Activated CD8-positive, alpha-beta memory T cell treated with anti-CD3 and anti-CD28 coated beads, Interleukin-2, amount 50 U/mL, for 1 hour (primary cell): Measurements from ENCODE around the gene MT3.

Experiments
- DNase-seq: peaks from one replicate; pipeline ENCODE4 v3.0.0-alpha.2; 2020; ENCODE audit errors: extremely low read depth

The MT3 gene

DNA sequence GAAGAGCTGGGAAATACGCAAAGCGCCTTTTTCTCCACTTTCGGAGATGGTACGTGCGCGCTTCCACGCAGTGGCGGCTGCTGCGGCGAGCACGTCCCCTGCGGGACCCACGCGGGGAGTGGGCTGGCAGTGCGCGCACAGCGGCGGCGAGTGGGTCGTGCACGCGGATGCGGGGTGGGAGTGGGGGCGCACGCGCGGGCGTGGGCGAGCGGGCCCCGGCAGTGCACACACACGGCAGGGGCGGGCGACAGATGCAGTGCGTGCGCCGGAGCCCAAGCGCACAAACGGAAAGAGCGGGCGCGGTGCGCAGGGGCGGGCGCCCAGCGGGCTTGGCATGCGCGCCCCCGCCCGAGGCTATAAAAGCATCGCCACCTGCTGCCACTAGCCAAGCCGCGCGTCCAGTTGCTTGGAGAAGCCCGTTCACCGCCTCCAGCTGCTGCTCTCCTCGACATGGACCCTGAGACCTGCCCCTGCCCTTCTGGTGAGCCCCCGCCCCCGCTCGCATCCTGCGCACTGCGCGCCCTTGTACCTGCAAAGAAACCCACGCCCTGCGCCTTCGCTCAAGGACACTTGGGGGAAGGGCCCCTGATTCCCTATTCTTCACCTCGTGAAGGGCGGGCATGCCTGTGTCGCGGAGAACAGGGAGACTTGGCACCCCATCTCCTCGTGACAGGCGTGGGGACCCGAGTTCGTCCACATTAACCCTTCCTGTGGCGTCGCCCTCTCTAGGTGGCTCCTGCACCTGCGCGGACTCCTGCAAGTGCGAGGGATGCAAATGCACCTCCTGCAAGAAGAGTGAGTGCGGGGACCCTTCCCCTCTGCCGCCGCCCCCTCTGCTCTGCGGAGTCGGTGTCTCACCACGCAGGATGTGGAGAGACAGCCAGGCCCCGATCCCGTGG is at the start of gene MT3:
Gene MT3 (plus strand): TSS at position 388 of the 899 bp plus-strand sequence. CDS start 63 bp downstream, at position 451.
- DNase-seq, result no peak

- DNase-seq, result no peak
Measured at GRCh38 chr16:56539656-56540055, 49.7 kb upstream of the MT3 start.

- no peak for DNase-seq
Measured at GRCh38 chr16:56542039-56542438, 47.3 kb upstream of the MT3 start.

DNA sequence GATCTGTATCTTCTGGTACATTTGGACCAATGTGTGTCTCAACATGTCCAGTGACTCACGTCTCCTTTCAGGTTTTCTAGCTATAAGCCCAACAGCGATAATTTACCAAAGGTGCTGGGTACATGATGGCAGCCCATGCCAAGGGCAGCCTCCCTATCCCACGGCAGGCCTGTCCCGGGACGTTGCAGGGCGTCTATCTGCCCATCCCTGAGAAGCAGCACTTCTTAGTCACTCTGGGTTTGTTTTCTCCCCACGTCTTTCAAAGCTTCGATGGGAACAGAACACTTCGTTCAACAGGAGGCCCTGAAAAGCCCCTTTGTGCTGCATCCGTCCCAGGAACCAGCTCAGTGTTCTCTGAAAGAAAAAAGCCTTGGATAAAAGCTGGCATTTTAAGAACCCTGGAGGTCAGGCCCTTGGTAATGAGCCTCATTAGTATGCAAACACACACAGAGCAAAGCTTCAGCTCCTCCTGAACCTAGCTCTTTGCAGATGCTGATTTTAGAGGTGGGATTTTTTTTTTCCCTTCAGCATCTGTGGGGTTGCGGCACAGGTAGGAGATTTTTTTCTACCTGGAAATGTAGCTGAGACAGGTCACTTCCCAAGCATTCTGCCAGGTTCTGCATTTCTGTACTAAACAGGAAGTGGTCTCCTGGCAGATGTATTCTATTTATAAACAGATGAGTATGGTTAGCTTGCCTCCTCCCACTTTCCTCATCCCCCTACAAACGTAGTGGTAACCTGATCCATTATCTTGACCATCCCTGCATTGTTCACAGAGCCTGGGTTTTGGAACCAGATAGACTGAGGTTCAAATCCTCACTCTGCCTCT is 42.0 kb upstream of the MT3 start:
- DNase-seq, result no peak

DNA sequence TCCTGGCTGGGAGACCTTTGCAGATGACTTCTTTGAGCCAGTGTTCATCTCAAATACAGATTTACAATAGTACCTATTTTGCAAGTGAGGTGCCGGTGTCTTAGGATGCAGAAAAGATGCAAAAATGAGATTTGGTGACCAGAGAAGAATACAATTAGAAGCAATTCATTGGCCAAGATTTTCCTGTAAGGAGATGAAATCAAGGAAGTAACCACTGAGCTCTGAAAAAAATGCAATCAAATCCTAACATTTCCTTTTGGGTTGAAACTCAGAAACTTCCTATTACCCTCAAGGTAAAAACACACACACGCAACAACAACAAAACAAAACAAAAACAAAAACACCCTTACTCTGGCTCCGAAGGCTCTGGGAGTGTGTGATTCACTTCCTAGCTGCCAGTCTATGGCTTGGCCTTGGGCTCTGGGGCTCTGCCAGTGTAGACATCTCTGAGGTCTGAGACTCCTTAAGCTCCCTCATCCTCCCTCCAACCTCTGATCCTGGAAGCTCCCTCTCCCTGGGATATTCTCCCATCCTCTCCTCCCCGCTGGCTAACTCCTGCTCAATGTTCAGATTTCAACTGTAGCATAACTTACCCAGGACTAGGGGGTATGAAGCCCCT is 41.3 kb upstream of the MT3 start:
- DNase-seq, result no peak

- no peak for DNase-seq
Measured at GRCh38 chr16:56549161-56549560, 40.2 kb upstream of the MT3 start.

GRCh38 chr16:56549744-56550385 is 39.5 kb upstream of the MT3 start:
- no peak for DNase-seq

DNA sequence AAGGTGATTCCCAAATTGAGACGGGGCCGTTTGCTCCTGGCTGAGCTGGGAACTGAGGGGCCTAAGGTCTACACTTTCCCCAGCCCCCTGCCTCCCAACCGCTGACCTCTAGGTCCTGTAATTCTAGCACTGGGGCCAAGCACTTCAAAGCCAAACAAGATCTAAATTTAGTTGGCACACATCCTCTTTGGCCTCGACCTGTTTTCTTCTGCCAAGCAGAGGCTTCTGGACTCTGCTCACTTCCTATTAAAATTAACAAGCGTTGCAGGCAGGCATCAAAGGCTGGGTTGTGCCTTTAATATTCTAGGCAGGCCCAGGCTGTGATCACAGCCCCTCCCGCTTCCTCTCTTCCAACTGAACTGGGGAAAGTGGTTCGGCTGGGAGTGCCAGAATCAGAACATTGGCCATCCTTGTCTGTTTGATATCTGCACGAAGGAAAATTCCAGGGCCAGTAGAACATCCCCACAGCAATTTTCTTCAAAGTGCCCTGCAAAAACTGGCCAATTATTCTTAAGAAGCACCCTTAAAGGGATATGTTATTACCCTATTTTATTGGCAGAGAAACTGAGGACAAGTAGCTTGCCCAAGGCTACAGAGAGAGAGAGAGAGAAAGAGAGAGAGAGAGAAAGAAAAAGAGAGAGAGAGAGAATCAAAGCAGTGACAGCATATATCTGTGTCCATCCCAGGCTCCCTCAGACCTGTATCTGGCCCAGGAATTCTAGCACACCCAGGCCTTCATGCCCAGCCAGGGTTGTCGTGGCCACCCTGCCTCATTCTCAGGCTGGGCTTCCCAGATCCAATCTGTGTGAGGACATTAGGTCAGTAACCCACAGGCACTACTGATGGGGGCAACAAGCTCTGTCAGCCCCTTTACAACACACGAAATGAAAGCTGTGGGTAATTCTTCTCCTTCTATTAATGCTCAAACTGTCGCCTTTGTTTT is 37.3 kb upstream of the MT3 start:
- no peak for DNase-seq

- no peak for DNase-seq
Measured at GRCh38 chr16:56554441-56554840, 34.9 kb upstream of the MT3 start.

DNA sequence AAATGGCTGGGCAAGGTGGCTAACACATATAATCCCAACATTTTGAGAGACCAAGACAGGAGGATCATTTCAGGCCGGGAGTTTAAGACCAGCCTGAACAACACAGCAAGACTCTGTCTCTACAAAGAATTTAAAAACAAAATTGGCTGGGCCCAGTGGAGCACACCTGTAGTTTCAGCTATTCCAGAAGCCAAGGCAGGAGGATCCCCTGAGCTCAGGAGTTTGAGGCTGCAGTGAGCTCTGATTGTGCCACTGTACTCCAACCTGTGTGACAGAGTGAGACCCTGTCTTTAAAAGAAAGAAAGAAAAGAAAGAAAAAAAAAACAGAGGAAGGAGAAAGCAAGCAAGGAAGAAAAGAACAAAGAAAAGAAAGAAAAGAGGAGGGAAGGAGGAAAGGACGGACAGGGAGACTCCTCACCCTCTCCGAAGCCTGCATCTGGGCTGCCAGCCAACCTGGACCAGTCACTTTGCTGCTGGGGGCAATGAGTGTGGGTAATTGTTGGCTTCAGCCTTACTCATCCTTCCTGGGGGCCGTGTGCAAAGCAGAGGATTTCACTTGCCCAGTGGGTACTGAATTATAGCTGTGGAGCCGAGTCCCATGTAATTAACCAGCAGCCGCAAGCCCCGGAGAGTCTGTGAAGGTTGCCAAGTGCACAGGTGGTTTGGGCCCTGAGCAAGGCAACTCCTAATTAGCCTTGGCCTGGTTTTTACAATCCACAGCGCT is 31.1 kb upstream of the MT3 start:
- no peak for DNase-seq

DNA sequence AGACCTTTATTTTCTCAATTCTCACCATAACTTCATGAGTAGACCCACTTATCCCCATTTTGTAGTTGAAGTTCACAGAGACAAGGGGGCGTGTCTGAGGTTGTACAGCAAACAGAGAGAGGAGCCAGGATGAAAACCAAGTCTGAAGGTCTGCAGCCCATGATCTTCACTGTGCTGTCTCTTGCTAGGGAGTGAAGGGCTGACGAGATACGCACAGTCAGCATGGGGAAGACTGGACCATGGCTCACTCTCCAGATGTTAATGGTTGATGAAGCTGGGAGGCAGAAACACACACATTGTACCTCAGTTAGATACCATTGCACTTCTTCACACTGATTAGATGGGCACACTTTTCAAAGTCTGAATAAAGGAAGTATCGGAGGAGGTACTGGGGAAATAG is 30.2 kb upstream of the MT3 start:
- DNase-seq, result no peak

- DNase-seq, result no peak
Measured at GRCh38 chr16:56560447-56560846, 28.9 kb upstream of the MT3 start.

GRCh38 chr16:56561126-56561525 is 28.2 kb upstream of the MT3 start:
- DNase-seq, result no peak

GRCh38 chr16:56564793-56565477 is 24.4 kb upstream of the MT3 start, which contains the start of gene MT4:
MT4 (plus strand) TSS chr16:56565073; CDS start chr16:56565129, 56 bp downstream.
- DNase-seq, result no peak

DNA sequence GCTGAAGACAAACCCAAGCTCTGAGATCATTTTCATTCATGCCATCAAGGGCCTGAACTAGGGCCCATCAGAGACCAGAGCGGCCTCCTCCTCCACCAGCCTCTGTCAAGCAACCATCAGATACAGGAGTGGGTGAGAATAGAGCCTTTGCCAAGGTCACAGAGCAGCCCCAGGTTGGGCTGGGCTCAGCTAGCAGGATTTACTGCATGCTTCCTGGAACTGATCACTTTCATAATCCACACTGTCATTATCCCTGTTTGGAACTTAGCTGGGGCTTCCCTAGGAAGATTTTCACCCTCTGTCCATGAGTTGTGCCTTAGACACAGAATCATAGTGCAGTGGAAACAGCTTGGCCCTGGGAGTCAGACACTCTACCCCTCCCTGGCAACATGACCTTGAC is 19.4 kb upstream of the MT3 start:
- no peak for DNase-seq

DNA sequence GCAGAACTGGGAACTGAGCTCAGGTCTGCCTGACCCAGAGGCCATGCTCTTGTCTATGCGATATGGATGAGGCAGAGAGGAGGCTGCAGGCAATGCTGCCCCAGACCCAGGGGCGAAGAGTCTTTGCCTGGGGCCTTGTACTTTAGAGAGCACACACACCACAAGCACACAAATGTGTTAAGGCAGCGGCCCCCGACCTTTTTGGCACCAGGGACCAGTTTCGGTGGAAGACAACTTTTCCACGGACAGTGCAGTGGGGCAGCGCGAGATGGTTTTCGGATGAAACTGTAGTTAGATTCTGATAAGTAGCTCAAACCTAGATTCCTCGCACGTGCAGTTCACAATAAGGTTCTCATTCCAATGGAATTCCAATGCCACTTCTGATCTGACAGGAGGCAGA is 17.8 kb upstream of the MT3 start:
- no peak for DNase-seq

DNA sequence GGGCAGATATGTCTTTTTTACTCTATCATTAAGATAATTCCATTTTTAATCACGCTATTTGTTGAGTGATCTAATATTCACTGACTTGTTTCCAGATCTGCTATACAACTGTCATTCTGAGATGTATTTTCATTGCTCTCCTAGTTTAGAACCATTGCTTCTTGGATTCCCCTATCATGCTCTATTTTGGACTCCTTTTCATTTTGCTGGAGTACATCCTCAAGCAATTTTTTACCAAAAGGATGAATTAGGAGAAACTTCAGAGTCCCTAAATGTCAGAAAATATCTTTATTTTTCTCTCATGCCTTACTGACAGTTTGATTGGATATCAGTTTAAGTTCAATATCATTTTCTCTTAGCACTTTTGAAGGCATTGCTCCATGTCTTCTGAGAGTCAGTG is 14.7 kb upstream of the MT3 start:
- no peak for DNase-seq

DNA sequence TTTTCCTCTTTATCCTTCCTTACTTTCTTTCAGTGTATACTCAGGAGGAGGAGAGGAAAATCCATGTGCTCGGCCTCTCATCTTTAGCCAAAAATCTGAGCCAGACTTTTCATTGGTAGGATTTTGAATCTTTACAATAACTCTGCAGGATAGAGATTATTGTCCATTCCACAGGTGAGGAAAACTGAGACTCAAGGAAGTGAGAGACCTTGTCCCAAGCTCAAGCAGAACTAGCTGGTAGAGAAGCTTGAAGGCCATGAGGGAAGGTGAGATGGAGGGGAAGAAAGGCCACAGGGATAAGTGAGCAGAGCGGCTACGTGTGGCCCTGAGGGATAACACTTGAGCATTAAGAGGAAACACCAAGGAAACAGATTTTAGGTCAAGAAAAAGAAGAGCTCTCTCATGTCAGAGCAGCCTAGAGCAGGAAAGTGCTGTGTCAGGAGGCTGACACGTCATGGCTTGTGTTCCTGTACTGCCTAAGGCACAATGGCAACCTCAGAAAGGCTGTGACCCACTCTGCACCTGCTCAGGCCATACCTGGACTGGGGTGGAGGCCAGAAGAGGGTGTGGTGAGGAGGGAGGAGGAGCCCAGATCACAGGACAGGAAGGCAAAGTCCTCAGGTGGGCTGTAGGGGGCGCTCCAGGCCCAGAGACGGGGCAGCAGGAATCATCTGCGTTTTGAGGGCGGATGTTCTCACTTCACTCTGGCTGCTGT is 12.6 kb upstream of the MT3 start:
- DNase-seq, result peak; percentile 23

DNA sequence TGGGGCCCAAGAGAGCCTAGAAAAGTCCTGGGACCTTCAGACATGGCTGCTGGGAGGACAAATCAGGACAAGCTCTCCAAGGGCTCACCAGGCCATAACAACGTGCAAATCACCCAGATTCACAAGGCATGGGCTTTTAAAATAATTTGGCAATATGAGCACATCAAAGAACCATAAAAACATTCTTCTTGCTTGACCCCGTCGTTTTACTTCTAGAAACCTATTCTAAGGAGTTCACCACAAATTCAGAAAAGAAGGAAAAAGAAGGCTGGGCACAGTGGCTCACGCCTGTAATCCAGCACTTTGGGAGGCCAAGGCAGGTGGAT is 12.1 kb upstream of the MT3 start:
- DNase-seq, result no peak
